GM23248 (cell line): ENCODE results near the gene ZNF488.

Experiments
- EZH2 ChIP-seq: fragments of 200-600 bp; sonication (generic); IDR thresholded peaks from 2 replicates; pipeline ENCODE4 v1.6.1; 2018; ENCODE audit warnings: antibody characterized with exemption, mild to moderate bottlenecking; ENCODE audit not compliant: insufficient read depth, poor library complexity, severe bottlenecking
- EZH2phosphoT487 ChIP-seq: fragments of 200-600 bp; sonication (generic); IDR thresholded peaks from 2 replicates; pipeline ENCODE4 v1.6.1; 2018; ENCODE audit warnings: antibody characterized with exemption, moderate library complexity, mild to moderate bottlenecking, low read depth; ENCODE audit not compliant: insufficient read depth

DNA sequence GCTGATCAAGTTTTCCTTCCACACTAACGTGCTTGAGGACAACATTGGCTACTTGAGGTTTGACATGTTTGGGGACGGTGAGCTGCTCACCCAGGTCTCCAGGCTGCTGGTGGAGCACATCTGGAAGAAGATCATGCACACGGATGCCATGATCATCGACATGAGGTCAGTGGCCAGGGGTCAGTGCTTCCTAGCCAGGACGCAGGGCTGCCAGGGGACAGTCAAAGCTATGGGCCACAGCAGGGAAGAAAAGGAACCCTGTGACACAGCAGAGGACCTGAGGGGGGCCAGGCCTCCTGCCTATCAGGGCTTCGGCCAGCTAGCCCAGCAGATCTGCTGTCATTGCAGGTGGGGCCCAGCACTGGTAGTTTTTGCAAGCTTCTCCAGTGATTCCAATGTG, 30.7 kb downstream of the ZNF488 start:
- TF ChIP-seq EZH2phosphoT487 = no peak
- no peak for TF ChIP-seq EZH2
